Endodermal cell (in vitro differentiated cells): ENCODE data around the gene CD276. TPM values are rescaled to one million over a fixed set of nuclear protein-coding genes. Genes with fewer than 3 reads are reported as not detected.
"Not testable (repeated sequence)": the region's sequence is repeated elsewhere in the genome, so short reads cannot be mapped to it uniquely, and the experiment has no call there.

Experiments used
- DNase-seq: peaks from one replicate; pipeline ENCODE4 v3.0.0-alpha.2; 2017
- H3K27ac ChIP-seq: 2 replicates; pipeline ENCODE4 v1.5.1; 2013; ENCODE audit warnings: mild to moderate bottlenecking, low read depth, low read length, moderate library complexity
- H3K27me3 ChIP-seq: 2 replicates; pipeline ENCODE4 v1.6.1; 2013; ENCODE audit warnings: mild to moderate bottlenecking, low read length, moderate library complexity; ENCODE audit not compliant: insufficient read depth, control insufficient read depth, poor library complexity, severe bottlenecking
- H3K36me3 ChIP-seq: 2 replicates; pipeline ENCODE4 v1.7.0; 2013; ENCODE audit warnings: mild to moderate bottlenecking, low read length, moderate library complexity; ENCODE audit not compliant: control insufficient read depth, insufficient read depth
- H3K4me1 ChIP-seq: one replicate; pipeline ENCODE4 v1.7.0; 2013; ENCODE audit warnings: low read length; ENCODE audit not compliant: control insufficient read depth, insufficient read depth
- H3K4me3 ChIP-seq: 2 replicates; pipeline ENCODE4 v1.5.1; 2013; ENCODE audit warnings: mild to moderate bottlenecking, low read length, moderate library complexity
- H3K9ac ChIP-seq: 2 replicates; pipeline ENCODE4 v1.6.1; 2013; ENCODE audit warnings: mild to moderate bottlenecking, low read length, moderate library complexity; ENCODE audit not compliant: poor library complexity, severe bottlenecking; ENCODE audit errors: extremely low read depth
- H3K9me3 ChIP-seq: 2 replicates; pipeline ENCODE4 v1.6.1; 2013; ENCODE audit warnings: mild to moderate bottlenecking, low read length, moderate library complexity; ENCODE audit not compliant: control insufficient read depth
- H3K27ac Mint-ChIP-seq: 2 replicates; pipeline ENCODE4 v1.8.0; 2020; ENCODE audit warnings: mixed read lengths
- H3K27me3 Mint-ChIP-seq: 2 replicates; pipeline ENCODE4 v1.8.0; 2021; ENCODE audit warnings: mild to moderate bottlenecking, mixed read lengths; ENCODE audit not compliant: insufficient read depth
- H3K36me3 Mint-ChIP-seq: 2 replicates; pipeline ENCODE4 v1.8.0; 2020; ENCODE audit warnings: low read depth, mixed read lengths
- H3K4me1 Mint-ChIP-seq: 2 replicates; pipeline ENCODE4 v1.8.0; 2020; ENCODE audit warnings: mixed read lengths
- H3K4me3 Mint-ChIP-seq: 2 replicates; pipeline ENCODE4 v1.8.0; 2020; ENCODE audit warnings: mild to moderate bottlenecking, moderate library complexity, mixed read lengths
- H3K9me3 Mint-ChIP-seq: 2 replicates; pipeline ENCODE4 v1.8.0; 2020; ENCODE audit warnings: mild to moderate bottlenecking, mixed read lengths
- WGBS, 2 experiments: methylation state at CpG; one replicate each; pipeline versions ENCODE4 v1.1.5 to v1.1.7; 2013; ENCODE audit warnings: missing lambda C conversion rate in 2 of 2, mixed read lengths in 1 of 2; ENCODE audit not compliant: insufficient coverage in 1 of 2, insufficient read length in 1 of 2; 5-methylcytosine and 5-hydroxymethylcytosine counted together
- total RNA-seq, 2 donors: library from RNA; stranded (reverse); fragmentation: NEBNext Ultra II Directional in 1 of 2; extraction: Animal tissue kit (Norgen Biotek cat#: 25700) in 1 of 2; gene quantifications; 2 replicates in 1 of 2; 3 replicates in 1 of 2; pipeline ENCODE4 v1.2.1, GENCODE V29; 2021
- TF ChIP-seq, protein P1 (sequence below): fragments of 200-600 bp; sonication (generic); conservative IDR thresholded peaks from 2 replicates; pipeline ENCODE4 v1.5.0; 2021; ENCODE audit warnings: antibody characterized with exemption, mild to moderate bottlenecking

CD276 gene
- total RNA-seq, 2 donors from 2014 or later = 122 to 133 TPM

DNA sequence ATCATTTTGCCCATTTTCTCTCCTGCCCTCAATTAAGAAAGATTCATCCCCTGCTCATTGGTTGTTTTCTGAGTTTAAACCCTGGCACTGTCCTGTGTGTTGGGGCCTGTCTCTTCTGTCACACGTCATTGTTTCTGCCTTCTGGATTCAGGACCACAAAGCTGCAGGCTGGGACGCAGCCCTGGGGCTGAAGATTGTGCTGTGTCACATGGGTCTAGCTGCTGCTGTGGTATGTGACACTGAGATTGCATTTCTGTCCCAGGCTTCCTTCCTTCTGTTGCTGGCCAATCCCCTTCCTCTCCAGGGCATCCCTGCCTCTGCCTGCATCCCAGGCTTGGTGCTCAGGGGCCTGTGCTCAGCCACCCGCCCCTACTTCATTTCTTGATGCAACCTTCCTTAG, 40.0 kb downstream of the CD276 start:
- 80 to 96% methylated on average over 1 to 3 of the region's 3 CpGs for WGBS, 2 experiments
- no peak overlapping the region for H3K27ac Mint-ChIP-seq

DNA sequence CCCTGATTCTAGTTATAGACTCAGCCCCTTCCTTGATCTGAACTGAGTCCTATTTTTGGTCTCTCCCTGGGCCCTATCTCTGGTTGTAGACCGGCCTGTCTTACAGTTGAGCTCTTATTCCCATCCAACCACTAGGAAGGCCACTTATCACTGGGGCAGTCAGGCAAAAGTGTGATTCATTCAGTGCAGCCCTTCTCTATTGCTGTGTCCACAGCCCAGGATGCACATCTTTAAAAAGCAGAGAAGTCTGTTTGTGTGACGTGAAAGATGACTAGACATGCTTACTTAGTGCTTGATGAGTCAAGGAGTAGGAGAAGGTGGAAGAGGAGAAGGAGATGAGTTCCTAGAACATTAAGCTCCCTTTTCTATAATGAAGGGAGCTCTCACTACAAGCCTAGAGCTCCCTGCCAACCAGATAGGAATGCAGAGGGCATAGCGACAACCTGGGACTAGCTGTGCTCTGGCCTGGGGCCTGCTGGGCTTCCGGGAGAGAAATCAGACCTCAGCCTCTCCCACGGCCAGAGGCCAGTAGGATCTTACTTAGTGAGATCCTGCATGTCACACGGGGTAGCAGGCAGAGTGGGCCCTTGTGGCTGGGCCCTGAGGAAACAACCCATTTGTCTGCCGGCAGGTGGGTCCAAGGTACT, 43.3 kb downstream of the CD276 start:
- TF ChIP-seq, protein P1, sequence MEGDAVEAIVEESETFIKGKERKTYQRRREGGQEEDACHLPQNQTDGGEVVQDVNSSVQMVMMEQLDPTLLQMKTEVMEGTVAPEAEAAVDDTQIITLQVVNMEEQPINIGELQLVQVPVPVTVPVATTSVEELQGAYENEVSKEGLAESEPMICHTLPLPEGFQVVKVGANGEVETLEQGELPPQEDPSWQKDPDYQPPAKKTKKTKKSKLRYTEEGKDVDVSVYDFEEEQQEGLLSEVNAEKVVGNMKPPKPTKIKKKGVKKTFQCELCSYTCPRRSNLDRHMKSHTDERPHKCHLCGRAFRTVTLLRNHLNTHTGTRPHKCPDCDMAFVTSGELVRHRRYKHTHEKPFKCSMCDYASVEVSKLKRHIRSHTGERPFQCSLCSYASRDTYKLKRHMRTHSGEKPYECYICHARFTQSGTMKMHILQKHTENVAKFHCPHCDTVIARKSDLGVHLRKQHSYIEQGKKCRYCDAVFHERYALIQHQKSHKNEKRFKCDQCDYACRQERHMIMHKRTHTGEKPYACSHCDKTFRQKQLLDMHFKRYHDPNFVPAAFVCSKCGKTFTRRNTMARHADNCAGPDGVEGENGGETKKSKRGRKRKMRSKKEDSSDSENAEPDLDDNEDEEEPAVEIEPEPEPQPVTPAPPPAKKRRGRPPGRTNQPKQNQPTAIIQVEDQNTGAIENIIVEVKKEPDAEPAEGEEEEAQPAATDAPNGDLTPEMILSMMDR = no peak
- Histone ChIP-seq H3K27me3 (peaks cover 72% of the 10 kb centered on the region), H3K9ac (no peak overlapping the region), H3K36me3 (no peaks in the 10 kb centered on the region), H3K4me1 (no peaks in the 10 kb centered on the region), H3K4me3 (no peak overlapping the region), H3K9me3 (no peaks in the 10 kb centered on the region), H3K27ac (no peak overlapping the region)
- no peak for DNase-seq
- no peak overlapping the region for H3K27ac Mint-ChIP-seq
- H3K36me3 Mint-ChIP-seq = no peaks in the 10 kb centered on the region
- H3K4me1 Mint-ChIP-seq = no peaks in the 10 kb centered on the region
- no peak overlapping the region for H3K4me3 Mint-ChIP-seq
- H3K9me3 Mint-ChIP-seq = peaks cover 7% of the 10 kb centered on the region
- peaks cover 86% of the 10 kb centered on the region for H3K27me3 Mint-ChIP-seq
- 88 to 91% methylated on average over 4 to 7 of the region's 7 CpGs for WGBS, 2 experiments

More for the DNA sequence above, 40.0 kb downstream of the CD276 start:
- Mint-ChIP-seq H3K4me3 (no peak overlapping the region), H3K9me3 (no peaks in the 10 kb centered on the region), H3K4me1 (no peaks in the 10 kb centered on the region), H3K27me3 (peaks cover 84% of the 10 kb centered on the region), H3K36me3 (no peaks in the 10 kb centered on the region)
- Histone ChIP-seq H3K9ac (no peak overlapping the region), H3K4me3 (no peak overlapping the region), H3K27ac (no peak overlapping the region), H3K36me3 (no peaks in the 10 kb centered on the region), H3K4me1 (no peaks in the 10 kb centered on the region), H3K27me3 (peaks cover 63% of the 10 kb centered on the region), H3K9me3 (no peaks in the 10 kb centered on the region)
- TF ChIP-seq, protein P1 = no peak
- no peak for DNase-seq

DNA sequence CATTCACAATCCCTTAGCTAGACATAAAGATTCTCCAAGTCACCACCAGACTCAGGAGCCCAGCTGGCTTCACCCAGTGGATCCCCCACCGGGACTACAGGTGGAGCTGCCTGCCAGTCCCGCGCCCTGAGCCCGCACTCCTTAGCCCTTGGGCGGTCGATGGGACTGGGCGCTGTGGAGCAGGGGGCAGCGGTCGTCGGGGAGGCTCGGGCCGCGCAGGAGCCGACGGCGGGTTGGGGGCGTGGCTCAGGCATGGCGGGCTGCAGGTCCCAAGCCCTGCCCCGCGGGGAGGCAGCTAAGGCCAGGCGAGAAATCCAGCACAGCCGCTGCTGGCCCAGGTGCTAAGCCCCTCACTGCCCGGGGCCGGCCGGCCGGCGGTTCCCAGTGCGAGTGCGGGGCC, 47.9 kb downstream of the CD276 start:
- Mint-ChIP-seq H3K4me1 (peaks cover 11% of the 10 kb centered on the region), H3K27me3 (peaks cover 91% of the 10 kb centered on the region)
- H3K9me3 ChIP-seq, DNase-seq, H3K4me3 ChIP-seq, H3K9me3 Mint-ChIP-seq, H3K9ac ChIP-seq, H3K27ac ChIP-seq, H3K36me3 Mint-ChIP-seq, H3K27ac Mint-ChIP-seq, H3K36me3 ChIP-seq, H3K4me3 Mint-ChIP-seq: not testable (repeated sequence)
- 82 to 91% methylated on average over 10 to 29 of the region's 29 CpGs for WGBS, 2 experiments
- peaks cover 11% of the 10 kb centered on the region for H3K4me1 ChIP-seq
- H3K27me3 ChIP-seq = peaks cover 77% of the 10 kb centered on the region

DNA sequence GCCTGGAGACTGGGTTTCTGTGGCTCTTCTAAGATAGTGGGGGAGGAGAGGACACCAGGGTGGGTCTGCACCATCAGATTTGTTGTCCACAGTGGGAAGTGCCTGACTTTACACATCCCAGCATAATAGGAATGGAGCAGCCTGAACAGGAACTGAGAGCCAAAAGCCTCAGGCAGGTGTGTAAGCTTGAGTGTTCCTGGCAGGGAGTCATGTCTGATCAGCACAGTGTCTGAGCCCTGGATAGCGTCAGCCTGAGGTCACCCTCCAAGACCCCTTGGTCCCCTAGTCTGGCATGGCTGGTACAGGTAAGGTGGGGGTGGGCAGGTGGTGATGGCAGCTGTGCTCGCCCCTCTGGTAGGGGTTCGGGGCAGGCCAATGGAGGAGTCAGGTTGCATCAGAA, 48.7 kb downstream of the CD276 start:
- peaks cover 77% of the 10 kb centered on the region for H3K27me3 ChIP-seq
- DNase-seq = no peak
- Mint-ChIP-seq H3K36me3 (no peaks in the 10 kb centered on the region), H3K4me3 (no peak overlapping the region), H3K27me3 (peaks cover 91% of the 10 kb centered on the region), H3K9me3 (peaks cover 9% of the 10 kb centered on the region), H3K27ac (no peak overlapping the region), H3K4me1 (peaks cover 11% of the 10 kb centered on the region)
- peaks cover 11% of the 10 kb centered on the region for H3K4me1 ChIP-seq
- TF ChIP-seq, protein P1 = no peak
- no peaks in the 10 kb centered on the region for H3K36me3 ChIP-seq
- H3K9me3 ChIP-seq = no peaks in the 10 kb centered on the region
- WGBS, 2 experiments = 55% methylated on average over 3 of the region's 3 CpGs; no CpG with 5 or more reads in 1 of the 2 experiments
- H3K9ac ChIP-seq = no peak overlapping the region
- no peak overlapping the region for H3K4me3 ChIP-seq
- H3K27ac ChIP-seq = no peak overlapping the region
